Embryonic facial prominence (tissue), 1 donor: ENCODE results near the gene SYNRG.

Experiments used
- DNase-seq: peaks from one replicate; pipeline ENCODE4 v3.0.0-alpha.2; 2016; ENCODE audit errors: extremely low spot score

SYNRG gene

GRCh38 chr17:37475731-37476420 lies 133.3 kb downstream of the SYNRG start:
- no peak for DNase-seq

DNA sequence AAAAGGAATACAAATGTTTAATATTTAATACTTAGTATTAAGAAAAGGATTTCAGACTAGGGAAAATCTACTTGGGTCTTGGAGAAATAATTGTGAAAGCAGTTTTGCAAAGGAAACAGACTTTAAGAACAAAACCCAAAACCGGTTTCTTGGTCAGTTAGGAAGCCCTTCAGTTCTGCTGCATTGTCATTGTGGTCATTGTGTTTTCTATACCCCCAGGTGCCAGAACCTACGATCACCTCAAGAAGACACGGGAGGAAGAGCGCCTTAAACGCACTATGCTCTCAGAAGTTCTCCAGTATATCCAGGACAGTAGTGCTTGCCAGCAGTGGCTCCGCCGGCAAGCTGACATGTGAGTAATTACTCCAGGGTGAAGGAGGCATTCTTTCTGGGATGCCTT lies 139.0 kb downstream of the SYNRG start:
- no peak for DNase-seq

- no peak for DNase-seq
Measured at GRCh38 chr17:37466471-37466870, 142.7 kb downstream of the SYNRG start.

DNA sequence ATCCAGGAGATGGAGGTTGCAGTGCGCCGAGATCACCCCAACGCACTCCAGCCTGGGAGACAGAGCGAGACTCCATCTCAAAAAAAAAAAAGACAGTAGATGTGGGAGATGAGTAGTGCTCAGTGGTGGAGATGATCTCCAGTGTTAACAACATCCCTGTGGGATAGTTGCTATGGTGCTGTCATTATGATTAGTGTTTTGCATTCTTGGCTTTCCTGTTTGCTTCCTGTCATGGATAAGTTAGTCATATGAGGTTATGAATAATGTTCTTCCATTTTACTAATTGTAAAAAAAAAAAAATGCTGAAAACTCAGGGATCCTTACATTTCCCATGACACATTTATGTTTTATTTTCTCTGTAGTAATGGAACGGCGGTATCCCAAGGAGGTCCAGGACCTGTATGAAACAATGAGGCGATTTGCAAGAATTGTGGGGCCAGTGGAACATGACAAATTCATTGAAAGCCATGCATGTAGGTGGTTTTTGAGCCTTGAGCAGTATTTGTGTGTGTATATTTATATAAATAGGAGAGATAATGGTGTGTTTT lies 144.1 kb downstream of the SYNRG start:
- no peak for DNase-seq
